ENCODE measurements around the gene SCGB1C2.

The SCGB1C2 gene

GRCh38 chr17:170130-170670 is 32.8 kb downstream of the SCGB1C2 start:
- no peak for DNase-seq (ENCODE audit: low read depth in 2 of 2, low spot score in 1 of 2)

- no peak for DNase-seq (ENCODE audit: low read depth in 2 of 2, low spot score in 1 of 2)
These were observed 34.5 kb downstream of the SCGB1C2 start for GRCh38 chr17:171871-172270.

GRCh38 chr17:172401-172800 is 35.0 kb downstream of the SCGB1C2 start:
- DNase-seq (ENCODE audit: low read depth in 2 of 2, low spot score in 1 of 2), result no peak

GRCh38 chr17:173166-173911 is 36.0 kb downstream of the SCGB1C2 start:
- DNase-seq (ENCODE audit: low read depth in 2 of 2, low spot score in 1 of 2), result no peak

GRCh38 chr17:177155-177554 is 39.8 kb downstream of the SCGB1C2 start:
- no peak for DNase-seq (ENCODE audit: low read depth in 2 of 2, low spot score in 1 of 2)

- DNase-seq (ENCODE audit: low read depth in 2 of 2, low spot score in 1 of 2), result no peak
These were observed 40.4 kb downstream of the SCGB1C2 start for GRCh38 chr17:177762-178161.

- no peak for DNase-seq (ENCODE audit: low read depth in 2 of 2, low spot score in 1 of 2)
These were observed 41.1 kb downstream of the SCGB1C2 start for GRCh38 chr17:178292-179065.

- no peak for DNase-seq (ENCODE audit: low read depth in 2 of 2, low spot score in 1 of 2)
These were observed 41.7 kb downstream of the SCGB1C2 start for GRCh38 chr17:179066-179432.

GRCh38 chr17:179781-180380 is 42.5 kb downstream of the SCGB1C2 start:
- DNase-seq (ENCODE audit: low read depth in 2 of 2, low spot score in 1 of 2), result no peak

- no peak for DNase-seq (ENCODE audit: low read depth in 2 of 2, low spot score in 1 of 2)
These were observed 43.2 kb downstream of the SCGB1C2 start for GRCh38 chr17:180381-181244.

- DNase-seq (ENCODE audit: low read depth in 2 of 2, low spot score in 1 of 2), result no peak
These were observed 44.1 kb downstream of the SCGB1C2 start, which contains the start of gene DOC2B for GRCh38 chr17:181245-182049. TSS of gene DOC2B (minus strand) at chr17:181650. CDS start at chr17:181479, 171 bp downstream.

GRCh38 chr17:182050-182751 is 44.8 kb downstream of the SCGB1C2 start:
- no peak for DNase-seq (ENCODE audit: low read depth in 2 of 2, low spot score in 1 of 2)

- DNase-seq (ENCODE audit: low read depth in 2 of 2, low spot score in 1 of 2), result no peak
These were observed 45.7 kb downstream of the SCGB1C2 start for GRCh38 chr17:183021-183420.

- no peak for DNase-seq (ENCODE audit: low read depth in 2 of 2, low spot score in 1 of 2)
These were observed 48.2 kb downstream of the SCGB1C2 start for GRCh38 chr17:185445-186138.

GRCh38 chr17:187130-187529 is 49.8 kb downstream of the SCGB1C2 start:
- no peak for DNase-seq (ENCODE audit: low read depth in 2 of 2, low spot score in 1 of 2)

Measured in stimulated activated CD8-positive, alpha-beta memory T cell treated with anti-CD3 and anti-CD28 coated beads, Interleukin-4, amount 100 ng/mL, for 4 hours (primary cell).